ENCODE data around the gene PSMC5. TPM values are rescaled to one million over a fixed set of nuclear protein-coding genes. Genes with fewer than 3 reads are reported as not detected.

PSMC5 gene
- total RNA-seq, 1 experiment from 2014 or later = 183 TPM

DNA sequence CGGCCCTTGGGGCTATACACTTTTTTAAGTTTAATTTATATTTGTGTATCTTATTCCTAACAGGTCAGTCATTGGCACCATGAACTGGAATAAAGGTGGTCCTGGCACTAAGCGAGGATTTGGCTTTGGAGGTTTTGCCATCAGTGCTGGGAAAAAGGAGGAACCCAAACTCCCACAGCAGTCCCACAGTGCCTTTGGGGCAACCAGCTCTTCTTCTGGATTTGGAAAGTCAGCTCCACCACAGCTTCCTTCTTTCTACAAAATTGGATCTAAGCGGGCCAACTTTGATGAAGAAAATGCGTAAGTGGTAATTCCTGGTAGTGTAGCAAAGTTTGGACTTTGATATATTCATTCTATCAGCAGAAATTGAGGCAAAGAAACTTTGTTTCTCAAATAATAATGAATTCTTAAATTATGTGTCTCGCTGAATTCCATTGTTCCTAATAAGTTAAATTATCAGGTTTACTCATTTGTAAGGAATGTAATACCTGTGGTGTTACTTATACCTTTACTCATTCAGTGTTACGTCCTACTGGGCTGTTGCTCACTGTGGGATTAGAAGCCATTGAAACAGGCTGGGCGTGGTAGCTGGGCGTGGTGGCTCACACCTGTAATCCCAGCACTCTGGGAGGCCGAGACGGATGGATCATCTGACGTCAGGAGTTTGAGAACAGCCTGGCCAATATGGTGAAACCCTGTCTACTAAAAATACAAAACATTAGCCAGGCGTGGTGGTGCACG lies 40.1 kb upstream of the PSMC5 start:
- Histone ChIP-seq H4K8ac (replicated peaks; ENCODE audit: insufficient read length, low read depth, low read length) (no peak overlapping the region), H3K18ac (ENCODE audit: insufficient read length, low read depth, low read length) (no peak overlapping the region), H3K79me1 (ENCODE audit: insufficient read depth, low read depth, low read length, poor library complexity, severe bottlenecking) (peaks cover 13% of the 10 kb centered on the region), H3K9ac (ENCODE audit: extremely low read depth, insufficient read length, low read length) (no peak overlapping the region), H3K27ac (ENCODE audit: insufficient read length, low read depth, low read length) (no peak overlapping the region), H3K27me3 (ENCODE audit: insufficient read depth, low read length) (no peaks in the 10 kb centered on the region), H3K9me3 (ENCODE audit: control insufficient read depth, low read depth, low read length) (no peaks in the 10 kb centered on the region), H2AK5ac (ENCODE audit: insufficient read length, low read length) (no peak overlapping the region), H2BK20ac (ENCODE audit: low read depth, low read length, poor library complexity, severe bottlenecking) (no peak overlapping the region), H4K5ac (ENCODE audit: insufficient read length, low read depth, low read length) (no peak overlapping the region), H2BK15ac (ENCODE audit: low read depth, low read length) (no peak overlapping the region), H3K4ac (ENCODE audit: low read depth, low read length) (no peak overlapping the region), H3T11ph (ENCODE audit: low read length) (no peak overlapping the region), H2BK12ac (ENCODE audit: insufficient read length, low read depth, low read length) (no peak overlapping the region), H4K20me1 (ENCODE audit: control insufficient read depth, insufficient read depth, insufficient read length) (peaks cover 2% of the 10 kb centered on the region), H3K4me1 (ENCODE audit: insufficient read depth, low read length) (no peaks in the 10 kb centered on the region), H3K79me2 (ENCODE audit: insufficient read depth, low read length) (peaks cover 20% of the 10 kb centered on the region), H3K14ac (ENCODE audit: insufficient read depth, low read length) (no peak overlapping the region), H4K91ac (ENCODE audit: insufficient read length, low read depth, low read length) (no peak overlapping the region), H3K23me2 (ENCODE audit: insufficient read length, low read depth, low read length, poor library complexity, severe bottlenecking) (no peaks in the 10 kb centered on the region), H3K56ac (ENCODE audit: insufficient read length, low read depth, low read length) (no peak overlapping the region), H2BK120ac (ENCODE audit: low read depth, low read length, poor library complexity, severe bottlenecking) (no peak overlapping the region), H2BK5ac (ENCODE audit: insufficient read length, low read length) (no peak overlapping the region), H2AFZ (ENCODE audit: low read length) (no peak overlapping the region), H3K4me2 (ENCODE audit: insufficient read depth, insufficient read length, low read length) (no peak overlapping the region), H3K23ac (ENCODE audit: insufficient read length, low read depth, low read length) (no peak overlapping the region)
- Mint-ChIP-seq H3K4me1 (0 out of 4 replicates have a peak, but pooled peaks cover 0 to 2% of the 10 kb centered on the region in 2 experiments), H3K4me3 (no peak overlapping the region), H3K36me3 (ENCODE audit: insufficient read depth in 1 of 3, low read depth in 3 of 3) (peaks cover 10 to 65% (median 33%) of the 10 kb centered on the region in 3 experiments; a peak in 6 of 7 replicates), H3K27me3 (ENCODE audit: low read depth) (no peaks in the 10 kb centered on the region), H3K9me3 (no peaks in the 10 kb centered on the region), H3K27ac (no peak overlapping the region)
- DNase-seq = no peak
- TF ChIP-seq, protein P1, sequence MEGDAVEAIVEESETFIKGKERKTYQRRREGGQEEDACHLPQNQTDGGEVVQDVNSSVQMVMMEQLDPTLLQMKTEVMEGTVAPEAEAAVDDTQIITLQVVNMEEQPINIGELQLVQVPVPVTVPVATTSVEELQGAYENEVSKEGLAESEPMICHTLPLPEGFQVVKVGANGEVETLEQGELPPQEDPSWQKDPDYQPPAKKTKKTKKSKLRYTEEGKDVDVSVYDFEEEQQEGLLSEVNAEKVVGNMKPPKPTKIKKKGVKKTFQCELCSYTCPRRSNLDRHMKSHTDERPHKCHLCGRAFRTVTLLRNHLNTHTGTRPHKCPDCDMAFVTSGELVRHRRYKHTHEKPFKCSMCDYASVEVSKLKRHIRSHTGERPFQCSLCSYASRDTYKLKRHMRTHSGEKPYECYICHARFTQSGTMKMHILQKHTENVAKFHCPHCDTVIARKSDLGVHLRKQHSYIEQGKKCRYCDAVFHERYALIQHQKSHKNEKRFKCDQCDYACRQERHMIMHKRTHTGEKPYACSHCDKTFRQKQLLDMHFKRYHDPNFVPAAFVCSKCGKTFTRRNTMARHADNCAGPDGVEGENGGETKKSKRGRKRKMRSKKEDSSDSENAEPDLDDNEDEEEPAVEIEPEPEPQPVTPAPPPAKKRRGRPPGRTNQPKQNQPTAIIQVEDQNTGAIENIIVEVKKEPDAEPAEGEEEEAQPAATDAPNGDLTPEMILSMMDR (conservative IDR thresholded peaks at IDR 0.05) = no peak
- WGBS (ENCODE audit: extremely low coverage, insufficient read length, low lambda C conversion rate) = no CpG with 5 or more reads among the region's 13 CpGs

All from H9 (cell line).